Ecto neural progenitor cell (in vitro differentiated cells): Measurements from ENCODE around the gene PCDHGA10.
"Not testable (repeated sequence)": the region's sequence is repeated elsewhere in the genome, so short reads cannot be mapped to it uniquely, and the experiment has no call there.

Experiments used
- DNase-seq: peaks from one replicate; pipeline ENCODE4 v3.0.0-alpha.2; 2018; ENCODE audit warnings: low spot score

Gene PCDHGA10

GRCh38 chr5:141420855-141421488, 8.2 kb downstream of the PCDHGA10 start, which contains the start of gene PCDHGA11:
PCDHGA11 (plus strand) TSS chr5:141421051; CDS start chr5:141421228, 177 bp downstream.
- peak; percentile 63 for DNase-seq

- DNase-seq = no peak
Observed at GRCh38 chr5:141421489-141421855, 8.7 kb downstream of the PCDHGA10 start.

GRCh38 chr5:141422742-141423291, 10.0 kb downstream of the PCDHGA10 start:
- no peak for DNase-seq

GRCh38 chr5:141427783-141428426, 15.1 kb downstream of the PCDHGA10 start:
- no peak for DNase-seq

- DNase-seq = no peak
Observed at GRCh38 chr5:141430332-141431113, 17.7 kb downstream of the PCDHGA10 start, which contains the start of gene PCDHGA12. PCDHGA12 (plus strand) TSS chr5:141430507; CDS start chr5:141430760, 253 bp downstream.

- no peak for DNase-seq
Observed at GRCh38 chr5:141431286-141431685, 18.5 kb downstream of the PCDHGA10 start.

- DNase-seq = not testable (repeated sequence)
Observed at GRCh38 chr5:141432308-141432707, 19.5 kb downstream of the PCDHGA10 start.

- not testable (repeated sequence) for DNase-seq
Observed at GRCh38 chr5:141432726-141433125, 19.9 kb downstream of the PCDHGA10 start.

GRCh38 chr5:141434006-141434405, 21.2 kb downstream of the PCDHGA10 start:
- no peak for DNase-seq

- no peak for DNase-seq
Observed at GRCh38 chr5:141437221-141437620, 24.4 kb downstream of the PCDHGA10 start.

GRCh38 chr5:141439411-141440141, 26.8 kb downstream of the PCDHGA10 start:
- no peak for DNase-seq

- DNase-seq = no peak
Observed at GRCh38 chr5:141440341-141440740, 27.6 kb downstream of the PCDHGA10 start.

GRCh38 chr5:141441571-141442170, 28.9 kb downstream of the PCDHGA10 start:
- no peak for DNase-seq

GRCh38 chr5:141465351-141465750, 52.6 kb downstream of the PCDHGA10 start:
- no peak for DNase-seq
